GM21786 (cell line): ENCODE data around the gene NAA38.
"Not testable (repeated sequence)": the region's sequence is repeated elsewhere in the genome, so short reads cannot be mapped to it uniquely, and the experiment has no call there.

ENCODE experiments used
- ATAC-seq: cut with Tn5 transposase; IDR thresholded peaks from one replicate; pipeline ENCODE4 v1.9.1; 2021; ENCODE audit not compliant: unreplicated experiment

Gene NAA38

GRCh38 chr17:7825206-7825990 is 32.0 kb downstream of the NAA38 start:
- ATAC-seq: no peak

- ATAC-seq: no peak
Measured at GRCh38 chr17:7824021-7824924, 33.1 kb downstream of the NAA38 start.

GRCh38 chr17:7823581-7824001 is 33.8 kb downstream of the NAA38 start:
- no peak for ATAC-seq

DNA sequence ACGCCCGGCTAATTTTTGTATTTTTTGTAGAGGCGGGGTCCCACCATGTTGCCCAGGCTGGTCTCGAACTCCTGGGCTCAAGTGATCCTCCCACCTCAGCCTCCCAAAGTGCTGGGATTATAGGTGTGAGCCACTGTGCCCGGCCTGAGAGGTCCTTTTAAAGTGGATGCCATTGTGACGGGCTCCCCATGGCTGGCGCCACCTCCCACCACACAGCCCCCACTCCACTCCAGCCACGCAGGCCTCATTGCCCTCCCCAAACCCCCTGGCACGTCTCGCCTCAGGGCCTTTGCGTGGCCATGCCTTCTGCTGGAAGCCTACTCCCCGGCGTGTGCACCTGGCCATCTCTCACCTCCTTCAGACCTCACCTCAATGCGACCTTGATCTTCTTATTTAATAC is 35.2 kb downstream of the NAA38 start:
- no peak for ATAC-seq

- ATAC-seq: no peak
Measured at GRCh38 chr17:7820231-7820630, 37.1 kb downstream of the NAA38 start.

DNA sequence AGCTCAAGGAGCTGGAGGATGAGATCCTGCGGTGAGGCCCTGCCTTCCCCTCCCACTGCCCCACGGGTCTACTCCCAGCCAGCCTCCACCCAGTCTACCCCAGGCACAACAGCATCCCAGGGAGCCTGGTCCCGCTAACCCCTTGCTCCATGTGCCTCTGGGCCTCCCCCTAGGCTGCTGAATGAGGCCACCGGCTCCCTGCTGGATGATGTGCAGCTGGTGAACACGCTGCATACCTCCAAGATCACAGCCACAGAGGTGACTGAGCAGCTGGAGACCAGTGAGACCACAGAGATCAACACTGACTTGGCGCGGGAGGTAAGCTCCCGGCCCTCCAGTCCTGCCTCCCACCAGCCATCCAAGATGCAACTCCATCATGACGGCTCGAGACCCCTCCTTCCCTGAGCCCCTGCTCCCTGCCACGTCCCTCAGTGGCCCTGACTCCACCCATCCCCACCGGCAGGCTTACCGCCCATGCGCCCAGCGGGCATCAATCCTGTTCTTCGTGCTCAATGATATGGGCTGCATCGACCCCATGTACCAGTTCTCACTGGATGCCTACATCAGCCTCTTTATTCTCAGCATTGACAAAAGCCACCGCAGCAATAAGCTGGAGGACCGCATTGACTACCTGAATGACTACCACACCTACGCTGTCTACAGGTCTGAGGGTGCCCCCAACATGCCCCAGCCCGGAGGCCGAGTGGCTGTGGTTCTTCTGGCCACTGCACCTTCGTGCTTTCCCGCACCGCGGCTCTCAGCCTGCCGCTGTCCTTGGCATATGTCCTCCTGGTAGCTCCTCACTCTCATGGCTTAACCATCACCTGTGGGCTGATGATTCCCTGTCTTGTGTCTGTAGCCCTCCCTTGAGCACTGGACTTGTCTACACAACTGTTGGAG is 38.4 kb downstream of the NAA38 start:
- ATAC-seq: no peak

- ATAC-seq: no peak
Measured at GRCh38 chr17:7818026-7818425, 39.3 kb downstream of the NAA38 start.

DNA sequence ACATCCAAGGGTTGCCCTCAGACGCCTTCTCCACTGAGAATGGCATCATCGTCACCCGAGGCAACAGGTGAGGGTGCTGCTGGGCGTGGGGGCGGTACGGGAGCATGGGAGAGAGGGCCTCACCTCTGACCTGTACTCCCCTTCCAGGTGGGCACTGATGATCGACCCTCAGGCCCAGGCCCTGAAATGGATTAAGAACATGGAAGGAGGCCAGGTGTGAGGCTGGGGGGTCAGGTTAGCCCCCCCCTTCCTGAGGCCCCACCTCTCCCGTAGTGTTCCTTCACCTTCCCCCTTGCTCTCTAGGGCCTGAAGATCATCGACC is 39.8 kb downstream of the NAA38 start:
- ATAC-seq: no peak

DNA sequence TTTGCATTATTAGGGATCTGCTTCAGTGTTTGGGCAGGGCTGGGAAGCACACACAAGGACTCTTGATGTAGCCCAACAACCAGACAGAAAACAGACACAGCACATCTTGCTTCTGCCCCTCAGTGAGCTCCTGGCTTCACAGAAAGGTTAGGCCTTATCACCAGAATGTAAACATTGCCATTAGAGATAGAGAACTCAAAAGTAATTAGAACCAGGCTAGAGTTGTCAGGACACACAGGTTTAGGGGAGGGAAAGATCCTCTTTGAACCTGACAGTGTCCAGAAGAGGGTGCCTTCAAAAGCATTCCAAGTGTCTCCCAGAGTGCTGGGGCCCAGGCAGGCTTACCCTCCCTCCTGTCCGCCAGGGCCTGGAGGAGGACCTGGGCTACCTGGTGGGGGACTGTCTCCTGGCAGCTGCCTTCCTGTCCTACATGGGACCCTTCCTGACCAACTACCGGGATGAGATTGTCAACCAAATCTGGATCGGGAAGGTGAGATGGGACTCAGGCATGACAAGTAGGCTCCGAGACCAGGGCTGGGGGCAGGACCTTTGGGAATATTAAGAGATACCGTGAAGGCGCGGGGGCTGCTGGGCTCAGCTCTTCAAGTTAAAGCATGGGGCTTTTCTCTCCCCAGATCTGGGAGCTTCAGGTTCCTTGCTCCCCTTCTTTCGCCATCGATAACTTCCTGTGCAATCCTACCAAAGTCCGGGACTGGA is 40.3 kb downstream of the NAA38 start:
- no peak for ATAC-seq

- ATAC-seq: no peak
Measured at GRCh38 chr17:7814969-7815368, 42.4 kb downstream of the NAA38 start.

- no peak for ATAC-seq
Measured at GRCh38 chr17:7811251-7811650, 46.1 kb downstream of the NAA38 start.

- ATAC-seq: not testable (repeated sequence)
Measured at GRCh38 chr17:7809791-7810343, 47.5 kb downstream of the NAA38 start.

GRCh38 chr17:7809086-7809790 is 48.1 kb downstream of the NAA38 start:
- ATAC-seq: no peak

DNA sequence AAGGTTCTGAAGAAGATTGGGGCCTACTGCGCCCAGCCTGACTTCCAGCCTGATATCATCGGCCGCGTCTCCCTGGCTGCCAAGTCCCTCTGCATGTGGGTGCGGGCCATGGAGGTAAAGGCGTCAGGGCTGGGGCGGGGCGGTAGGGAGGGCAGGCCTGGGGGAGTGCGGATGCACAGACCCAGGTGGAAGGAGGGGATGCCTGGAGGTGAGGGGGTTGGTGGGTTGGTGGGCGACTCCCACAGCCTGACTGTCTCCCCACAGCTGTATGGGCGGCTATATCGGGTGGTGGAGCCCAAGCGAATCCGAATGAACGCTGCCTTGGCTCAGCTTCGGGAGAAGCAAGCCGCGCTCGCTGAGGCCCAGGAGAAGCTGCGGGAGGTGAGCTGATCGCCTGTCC is 50.2 kb downstream of the NAA38 start:
- no peak for ATAC-seq
